Effector memory CD4-positive, alpha-beta T cell (primary cell): ENCODE results near the gene RAB22A.

ENCODE experiments used
- DNase-seq, 3 donors: peaks; one replicate each; pipeline ENCODE4 v3.0.0-alpha.2; 2020
- H3K27ac ChIP-seq: 2 replicates; pipeline ENCODE4 v1.7.0; 2013; ENCODE audit warnings: mild to moderate bottlenecking, low read length, moderate library complexity; ENCODE audit not compliant: insufficient read depth, poor library complexity, severe bottlenecking
- H3K27me3 ChIP-seq: replicated peaks from 2 replicates; pipeline ENCODE4 v1.7.0; 2013; ENCODE audit warnings: mild to moderate bottlenecking, low read length; ENCODE audit not compliant: insufficient read depth, control insufficient read depth, poor library complexity, severe bottlenecking
- H3K36me3 ChIP-seq: 2 replicates; pipeline ENCODE4 v1.7.0; 2013; ENCODE audit warnings: mild to moderate bottlenecking, low read length, moderate library complexity; ENCODE audit not compliant: control insufficient read depth, insufficient read depth
- H3K4me1 ChIP-seq: 2 replicates; pipeline ENCODE4 v1.7.0; 2013; ENCODE audit warnings: low read length, mild to moderate bottlenecking; ENCODE audit not compliant: control insufficient read depth, insufficient read depth, poor library complexity, severe bottlenecking
- H3K4me3 ChIP-seq: 2 replicates; pipeline ENCODE4 v1.7.0; 2013; ENCODE audit warnings: low read length, low read depth, mild to moderate bottlenecking; ENCODE audit not compliant: insufficient read depth, poor library complexity, severe bottlenecking
- H3K9me3 ChIP-seq: 2 replicates; pipeline ENCODE4 v1.7.0; 2013; ENCODE audit warnings: mild to moderate bottlenecking, low read length, moderate library complexity; ENCODE audit not compliant: control insufficient read depth

RAB22A gene

GRCh38 chr20:58378704-58379103 lies 69.2 kb downstream of the RAB22A start:
- H3K27ac ChIP-seq: no peak overlapping the region
- H3K4me1 ChIP-seq: no peaks in the 10 kb centered on the region
- H3K27me3 ChIP-seq: peaks cover 4% of the 10 kb centered on the region
- H3K4me3 ChIP-seq: no peak overlapping the region
- no peak for DNase-seq
- no peaks in the 10 kb centered on the region for H3K36me3 ChIP-seq
- H3K9me3 ChIP-seq: no peaks in the 10 kb centered on the region

- no peak overlapping the region for H3K27ac ChIP-seq
- no peak overlapping the region for H3K4me3 ChIP-seq
- H3K9me3 ChIP-seq: no peaks in the 10 kb centered on the region
- no peaks in the 10 kb centered on the region for H3K4me1 ChIP-seq
- no peak for DNase-seq
- peaks cover 4% of the 10 kb centered on the region for H3K27me3 ChIP-seq
- no peaks in the 10 kb centered on the region for H3K36me3 ChIP-seq
Measured at GRCh38 chr20:58381627-58382026, 72.1 kb downstream of the RAB22A start.

- H3K36me3 ChIP-seq: no peaks in the 10 kb centered on the region
- no peak overlapping the region for H3K27ac ChIP-seq
- H3K4me1 ChIP-seq: no peaks in the 10 kb centered on the region
- H3K27me3 ChIP-seq: peaks cover 4% of the 10 kb centered on the region
- H3K9me3 ChIP-seq: no peaks in the 10 kb centered on the region
- no peak overlapping the region for H3K4me3 ChIP-seq
- no peak for DNase-seq
Measured at GRCh38 chr20:58382096-58382495, 72.6 kb downstream of the RAB22A start.

- Histone ChIP-seq H3K9me3 (no peaks in the 10 kb centered on the region), H3K27me3 (peaks cover 4% of the 10 kb centered on the region), H3K27ac (no peak overlapping the region), H3K4me1 (peaks cover 2% of the 10 kb centered on the region), H3K36me3 (no peaks in the 10 kb centered on the region), H3K4me3 (no peak overlapping the region)
- DNase-seq: no peak
Measured at GRCh38 chr20:58384821-58385220, 75.3 kb downstream of the RAB22A start.

- H3K36me3 ChIP-seq: no peaks in the 10 kb centered on the region
- no peak overlapping the region for H3K4me3 ChIP-seq
- DNase-seq: no peak
- H3K27me3 ChIP-seq: no peaks in the 10 kb centered on the region
- H3K4me1 ChIP-seq: peaks cover 12% of the 10 kb centered on the region
- peak overlapping the region; percentile 69 for H3K27ac ChIP-seq
- H3K9me3 ChIP-seq: no peaks in the 10 kb centered on the region
Measured at GRCh38 chr20:58388028-58388601, 78.6 kb downstream of the RAB22A start.

- Histone ChIP-seq H3K4me3 (peak within 1 kb of the TSS; percentile 77), H3K27me3 (no peaks in the 10 kb centered on the region)
- DNase-seq: peak; percentile 93 to 97 (median 94)
Measured at GRCh38 chr20:58388882-58389323, 79.4 kb downstream of the RAB22A start, which contains the start of gene VAPB. Gene VAPB (plus strand): TSS chr20:58389229. CDS start chr20:58389460, 231 bp downstream.

GRCh38 chr20:58389324-58389967 lies 79.9 kb downstream of the RAB22A start:
- H3K4me3 ChIP-seq: peak overlapping the region; percentile 77
- peak overlapping the region; percentile 98 for H3K27ac ChIP-seq
- DNase-seq: peak in 2 of 3 donors; percentile 30 to 39
- no peaks in the 10 kb centered on the region for H3K9me3 ChIP-seq
- H3K36me3 ChIP-seq: no peaks in the 10 kb centered on the region
- H3K27me3 ChIP-seq: no peaks in the 10 kb centered on the region
- H3K4me1 ChIP-seq: peaks cover 12% of the 10 kb centered on the region

More at GRCh38 chr20:58388882-58389323, 79.4 kb downstream of the RAB22A start, which contains the start of gene VAPB:
- H3K4me1 ChIP-seq: peaks cover 12% of the 10 kb centered on the region
- H3K36me3 ChIP-seq: no peaks in the 10 kb centered on the region
- no peaks in the 10 kb centered on the region for H3K9me3 ChIP-seq
- peak within 1 kb of the TSS; percentile 98 for H3K27ac ChIP-seq

- no peaks in the 10 kb centered on the region for H3K27me3 ChIP-seq
- H3K4me1 ChIP-seq: peaks cover 12% of the 10 kb centered on the region
- no peaks in the 10 kb centered on the region for H3K9me3 ChIP-seq
- peak overlapping the region; percentile 77 for H3K4me3 ChIP-seq
- H3K36me3 ChIP-seq: no peaks in the 10 kb centered on the region
- no peak for DNase-seq
- H3K27ac ChIP-seq: peak overlapping the region; percentile 98
Measured at GRCh38 chr20:58389968-58390658, 80.6 kb downstream of the RAB22A start.

- Histone ChIP-seq H3K27ac (no peak overlapping the region), H3K4me3 (peak overlapping the region; percentile 77), H3K9me3 (no peaks in the 10 kb centered on the region), H3K27me3 (no peaks in the 10 kb centered on the region), H3K4me1 (peaks cover 12% of the 10 kb centered on the region), H3K36me3 (no peaks in the 10 kb centered on the region)
- DNase-seq: no peak
Measured at GRCh38 chr20:58390659-58391035, 81.1 kb downstream of the RAB22A start.

- no peak overlapping the region for H3K27ac ChIP-seq
- no peak overlapping the region for H3K4me3 ChIP-seq
- H3K4me1 ChIP-seq: peaks cover 12% of the 10 kb centered on the region
- no peaks in the 10 kb centered on the region for H3K9me3 ChIP-seq
- DNase-seq: no peak
- no peaks in the 10 kb centered on the region for H3K27me3 ChIP-seq
- H3K36me3 ChIP-seq: no peaks in the 10 kb centered on the region
Measured at GRCh38 chr20:58392286-58392685, 82.8 kb downstream of the RAB22A start.
